Stimulated activated CD8-positive, alpha-beta memory T cell treated with anti-CD3 and anti-CD28 coated beads, Interleukin-12 subunit alpha, Interleukin-12 subunit beta, amount 100 ng/mL, for 1 hour (primary cell): ENCODE results near the gene NPAS3.

ENCODE experiments used
- DNase-seq: peaks from one replicate; pipeline ENCODE4 v3.0.0-alpha.2; 2020; ENCODE audit warnings: low read depth

The NPAS3 gene

GRCh38 chr14:33756833-33757232 is 818.2 kb downstream of the NPAS3 start:
- no peak for DNase-seq

- DNase-seq, result no peak
These were observed 819.9 kb downstream of the NPAS3 start for GRCh38 chr14:33758547-33758946.

DNA sequence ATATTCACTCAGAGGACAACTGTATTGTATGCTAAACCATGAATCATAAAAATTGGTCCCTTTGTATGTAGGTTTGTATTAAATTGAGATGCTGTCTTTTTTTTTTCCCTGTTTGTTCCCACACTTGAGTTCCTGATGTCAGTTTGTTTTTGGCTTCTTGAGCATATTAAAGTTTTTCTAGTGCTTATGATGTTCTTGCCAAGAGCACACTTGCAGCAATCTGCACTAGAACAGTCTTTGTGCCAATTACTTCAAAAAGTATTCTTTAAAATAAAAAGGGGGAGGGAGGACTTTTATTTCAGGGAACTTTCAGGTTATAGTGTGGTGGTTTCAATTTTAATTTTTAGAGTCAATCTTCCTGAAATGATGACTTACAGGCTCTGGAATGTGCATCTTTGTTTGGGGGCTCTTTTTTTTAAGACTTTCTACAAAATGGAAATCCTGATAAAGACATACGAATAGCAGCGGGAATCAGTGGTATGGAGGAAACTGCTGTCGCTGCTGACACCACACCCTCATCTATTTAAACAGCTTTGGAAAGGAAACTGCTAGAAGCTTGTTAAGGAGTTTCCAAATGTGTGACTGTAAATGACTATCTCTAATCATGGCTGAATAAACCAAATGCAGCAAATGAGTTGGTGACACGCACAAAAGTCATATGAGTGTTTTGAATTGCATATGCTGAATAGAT is 823.6 kb downstream of the NPAS3 start:
- DNase-seq, result no peak

GRCh38 chr14:33764876-33765650 is 826.4 kb downstream of the NPAS3 start:
- DNase-seq, result no peak

DNA sequence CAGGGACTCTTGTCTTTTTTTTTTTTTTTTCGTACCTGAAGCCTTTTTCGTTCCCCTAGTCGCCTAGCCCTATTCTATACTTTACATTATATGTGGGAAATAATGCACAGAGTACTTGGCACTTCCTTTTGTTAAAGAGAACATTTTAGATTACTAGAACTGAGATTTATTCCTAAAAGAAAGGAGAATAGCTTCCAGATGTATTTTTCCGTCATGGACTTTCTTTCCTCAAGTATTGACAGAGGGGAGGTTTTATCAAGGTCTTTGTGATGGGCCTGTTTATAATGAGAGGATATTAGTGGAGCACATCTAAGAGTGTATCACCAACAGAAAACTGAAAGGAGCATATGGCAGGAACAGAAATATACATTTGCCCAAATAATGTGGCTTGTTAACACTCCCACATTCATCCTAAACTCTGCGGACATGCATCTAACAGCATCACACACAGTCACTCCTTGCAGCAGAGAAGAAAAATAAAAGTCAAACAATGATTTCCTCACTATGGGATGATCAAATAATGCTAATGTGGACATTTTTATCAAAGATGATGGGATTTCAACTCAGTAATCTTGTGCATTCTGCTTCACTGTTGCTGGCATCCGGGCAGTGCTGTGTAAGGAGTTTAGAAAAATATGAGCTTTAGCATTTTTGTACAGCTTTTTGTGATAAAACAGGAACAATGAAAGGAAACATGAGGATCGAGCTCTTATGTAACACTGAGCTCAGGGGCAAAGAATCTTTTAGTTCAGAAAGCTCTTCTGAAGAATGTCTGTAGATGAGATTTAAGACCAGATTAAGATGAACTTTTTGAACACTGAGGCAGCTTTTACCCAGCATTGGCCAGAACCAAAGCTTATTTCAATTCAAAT is 829.1 kb downstream of the NPAS3 start:
- DNase-seq, result no peak

DNA sequence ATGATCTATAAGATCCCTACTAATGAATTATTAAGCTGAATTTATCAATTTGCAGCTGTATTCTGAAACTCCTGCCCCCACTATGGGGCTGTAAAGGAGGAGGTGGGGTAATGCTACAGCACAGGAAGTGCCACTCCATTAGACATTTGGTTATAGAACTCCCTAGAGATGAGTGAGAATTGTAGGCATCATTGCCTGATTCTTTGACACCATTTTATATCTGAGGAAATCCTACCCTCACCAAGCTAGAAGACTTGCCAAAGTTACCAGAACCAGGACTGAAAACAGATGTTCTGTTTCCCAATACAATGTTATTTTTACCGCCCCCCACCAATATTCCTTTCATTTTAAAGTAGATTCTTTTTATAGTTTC is 829.8 kb downstream of the NPAS3 start:
- no peak for DNase-seq

DNA sequence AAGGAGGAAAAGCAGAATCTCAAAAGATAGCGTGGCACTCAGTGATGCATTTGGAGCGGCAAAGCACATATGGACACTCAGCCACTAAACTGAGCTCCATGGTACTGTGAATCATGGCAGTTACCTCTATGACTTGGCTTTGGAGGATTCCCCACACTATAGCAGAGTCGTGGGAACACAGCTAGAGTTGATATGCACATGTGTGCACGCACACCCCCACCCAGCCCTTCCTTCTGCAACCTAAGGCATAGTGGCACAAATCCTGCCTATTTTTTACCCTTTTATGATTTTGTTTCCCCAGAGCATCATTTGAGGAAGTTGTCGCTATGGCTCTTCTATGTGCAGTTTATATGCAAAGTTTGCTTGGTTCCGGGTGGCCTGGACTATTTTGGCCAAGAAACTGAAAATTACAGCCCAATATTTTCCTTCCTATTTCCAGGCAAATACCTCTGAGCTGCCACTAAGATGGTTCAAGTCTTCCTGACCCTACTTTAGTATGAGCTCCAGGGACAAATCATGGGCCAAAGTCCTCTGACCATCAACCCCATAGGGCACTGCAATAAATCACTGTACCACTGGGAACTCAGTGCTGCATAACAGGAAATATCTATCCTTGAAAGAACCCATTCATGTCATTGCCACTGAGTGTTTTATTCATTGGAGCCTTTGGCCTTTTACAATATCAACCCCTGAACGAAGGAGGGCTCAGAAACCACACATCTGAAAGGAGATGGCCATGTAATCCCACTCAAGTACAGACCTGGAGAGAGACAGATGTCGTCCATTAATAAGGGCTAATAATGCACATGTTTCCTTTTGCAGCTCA is 834.7 kb downstream of the NPAS3 start:
- no peak for DNase-seq

GRCh38 chr14:33774161-33774560 is 835.5 kb downstream of the NPAS3 start:
- no peak for DNase-seq

DNA sequence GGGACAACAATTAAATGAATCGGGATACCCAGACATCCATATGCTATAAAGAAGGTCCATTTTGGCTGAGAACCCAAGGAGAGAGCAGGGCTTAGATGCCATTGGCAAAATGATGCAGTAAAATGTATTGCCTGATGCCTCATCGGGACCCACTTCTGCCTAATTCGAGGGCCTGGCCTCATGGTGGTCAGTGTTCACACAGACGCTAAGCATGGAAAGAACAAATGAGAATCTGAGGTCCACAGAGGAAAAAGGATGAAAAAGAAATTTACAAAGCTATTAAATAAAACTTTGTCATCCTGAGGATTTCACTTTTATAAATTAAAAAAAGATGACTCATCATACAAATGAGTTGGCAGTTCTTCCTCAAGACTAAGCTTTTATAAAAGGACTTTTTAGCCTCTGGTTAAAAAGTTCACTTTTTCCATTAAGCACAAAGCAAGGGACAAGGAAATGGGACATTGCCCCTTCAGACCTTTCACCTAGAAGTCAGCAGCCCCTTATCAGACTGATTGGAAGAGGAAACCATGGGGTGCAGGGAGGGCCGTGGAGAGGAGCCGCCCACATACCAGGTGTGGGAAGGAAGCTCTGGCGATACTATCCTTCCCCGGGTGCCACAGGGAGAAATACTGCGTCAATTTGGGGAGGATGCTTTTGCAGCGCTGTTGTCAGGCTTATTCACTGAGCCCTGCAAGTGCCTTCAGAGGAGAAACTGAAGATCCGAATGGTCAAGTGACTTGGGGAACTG is 836.2 kb downstream of the NPAS3 start:
- DNase-seq, result no peak

GRCh38 chr14:33776871-33777270 is 838.2 kb downstream of the NPAS3 start:
- DNase-seq, result no peak

DNA sequence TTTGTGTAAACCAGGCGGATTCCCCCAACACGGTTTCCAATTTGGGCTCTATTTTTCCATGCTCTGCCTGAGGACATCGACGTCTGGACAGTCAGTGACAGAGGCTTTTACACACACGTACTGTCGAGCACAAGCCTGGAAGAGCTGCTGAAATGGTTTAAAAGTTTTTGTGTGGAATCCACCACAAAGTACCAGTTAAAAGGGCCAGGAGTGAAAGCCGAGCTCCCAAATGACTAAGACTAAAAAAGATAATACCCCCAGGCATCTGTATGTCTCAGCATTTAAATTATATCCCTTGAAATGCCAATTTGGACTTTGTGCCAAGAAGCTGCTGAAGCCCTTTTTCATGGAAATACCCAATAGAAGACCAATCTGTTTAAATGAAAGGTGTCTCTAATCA is 839.0 kb downstream of the NPAS3 start:
- DNase-seq, result no peak

DNA sequence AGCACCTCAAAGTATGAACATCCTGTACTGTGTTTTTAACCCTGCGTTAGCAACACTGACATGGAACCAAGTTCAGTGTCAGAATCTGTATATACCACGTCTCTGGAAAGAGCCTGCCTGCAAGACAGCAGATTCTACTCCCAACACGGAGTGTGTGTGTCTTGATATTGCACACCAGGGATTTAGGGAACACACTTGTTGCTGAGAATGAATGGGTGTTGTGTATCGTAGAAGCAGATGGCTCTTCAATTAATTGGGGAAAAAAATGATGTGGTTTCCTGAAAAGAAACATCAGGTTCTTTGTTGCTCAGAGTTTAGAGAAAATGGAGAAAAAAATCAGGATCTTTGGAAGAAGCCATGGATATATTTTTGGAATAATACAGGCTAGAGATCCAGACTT is 841.4 kb downstream of the NPAS3 start:
- no peak for DNase-seq

DNA sequence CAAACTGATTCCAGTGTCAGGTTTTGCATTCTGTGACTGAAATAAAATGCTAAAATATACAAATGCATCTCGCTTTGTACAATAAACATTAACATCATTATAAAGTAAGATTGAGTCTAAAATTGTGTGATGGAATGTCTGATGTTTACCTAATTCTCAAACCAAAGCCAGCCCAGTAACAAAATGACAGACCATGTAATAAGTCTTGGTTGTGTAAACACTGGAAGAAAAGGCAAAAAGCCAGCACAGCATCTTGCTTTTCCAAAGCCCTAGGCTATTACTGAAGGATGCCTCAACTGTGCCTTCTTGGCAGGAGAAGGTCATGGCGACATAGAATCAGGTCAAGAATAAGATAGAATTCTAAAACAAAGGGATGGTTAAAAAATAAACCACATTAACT is 842.6 kb downstream of the NPAS3 start:
- no peak for DNase-seq

GRCh38 chr14:33782923-33783322 is 844.2 kb downstream of the NPAS3 start:
- DNase-seq, result no peak

GRCh38 chr14:33786091-33786825 is 847.6 kb downstream of the NPAS3 start:
- DNase-seq, result no peak

DNA sequence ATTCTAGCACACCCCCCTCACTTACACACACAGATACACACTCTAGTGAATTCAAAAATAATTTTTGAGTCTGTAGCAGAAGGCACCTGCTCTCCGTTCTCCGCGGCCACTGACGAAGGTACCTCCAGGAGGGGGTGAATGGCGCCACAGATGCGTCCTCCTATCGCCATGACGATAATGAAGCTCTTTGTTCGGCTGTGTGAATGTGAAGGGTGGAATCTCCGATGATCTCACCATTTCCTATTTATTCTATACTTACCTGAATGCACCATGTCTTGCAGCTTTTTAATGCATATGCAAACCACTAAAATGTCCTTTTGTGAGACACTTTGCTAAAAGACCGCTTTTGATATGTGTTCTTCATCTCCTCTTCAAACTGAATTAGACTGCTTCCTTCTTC is 849.5 kb downstream of the NPAS3 start:
- no peak for DNase-seq

GRCh38 chr14:33790996-33791395 is 852.3 kb downstream of the NPAS3 start:
- DNase-seq, result no peak

GRCh38 chr14:33792009-33792719 is 853.5 kb downstream of the NPAS3 start:
- DNase-seq, result no peak

- peak; percentile 39 for DNase-seq
These were observed 854.2 kb downstream of the NPAS3 start for GRCh38 chr14:33792720-33793368.
